Fibroblast of peridontal ligament (primary cell): ENCODE data around the gene PCP2.

ENCODE experiments used
- DNase-seq: peaks from one replicate; pipeline ENCODE4 v3.0.0-alpha.2; 2010; ENCODE audit errors: extremely low read depth

Gene PCP2

DNA sequence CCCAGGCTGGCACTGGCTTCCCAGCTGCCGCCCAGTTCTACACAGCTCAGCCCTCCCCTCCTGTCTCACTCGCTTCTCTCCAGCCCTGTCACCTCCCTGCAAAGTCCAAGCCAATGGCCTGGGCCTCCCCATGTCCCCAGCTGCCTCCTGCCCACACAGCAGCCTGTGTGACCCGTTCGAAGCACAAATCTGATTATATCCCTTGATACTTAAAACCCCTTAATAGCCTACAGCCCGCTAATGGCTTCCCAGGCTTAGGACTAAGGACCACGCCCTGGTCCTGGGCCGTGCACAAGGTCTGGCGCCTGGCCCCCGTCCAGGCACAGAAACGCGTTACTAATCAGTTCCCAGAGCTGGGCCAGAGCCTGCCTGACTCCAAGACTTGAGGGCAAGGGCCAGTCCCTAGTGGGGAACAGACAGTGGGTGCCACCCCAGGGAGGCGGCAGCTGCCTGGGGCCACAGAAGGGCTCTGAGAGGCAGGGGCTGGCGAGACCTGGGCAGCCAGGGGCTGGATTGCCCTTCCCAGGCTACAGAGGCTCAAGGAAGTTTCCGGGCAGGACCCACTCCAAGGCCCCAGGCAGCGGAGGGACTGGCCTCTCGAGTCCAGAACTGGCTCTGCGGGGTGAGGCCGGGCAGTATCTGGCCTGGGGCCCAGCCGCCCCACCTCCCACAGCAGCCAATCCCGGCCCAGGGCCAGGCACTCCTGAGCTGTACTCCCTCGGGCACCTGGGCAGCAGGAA lies 14.6 kb downstream of the PCP2 start:
- DNase-seq: no peak

DNA sequence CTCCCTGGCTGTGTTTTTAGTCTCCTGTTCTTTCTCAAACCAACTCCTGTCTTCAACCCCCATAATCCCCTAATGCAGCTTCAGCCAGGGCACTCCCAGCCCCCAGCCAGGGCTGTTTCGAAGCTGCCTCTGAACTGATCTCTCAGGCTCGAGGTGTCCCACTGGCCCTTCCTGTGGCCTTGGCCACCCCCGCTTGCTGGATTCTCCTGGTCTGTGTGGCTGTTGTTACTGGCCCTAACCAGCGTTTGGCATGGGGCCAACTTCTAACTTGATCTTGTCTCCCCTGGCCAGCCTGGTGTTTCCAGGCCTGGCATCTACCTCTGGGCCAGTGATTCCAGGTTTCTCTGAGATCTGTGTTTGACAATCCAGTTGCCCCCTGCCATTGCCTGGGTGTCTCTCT lies 15.2 kb downstream of the PCP2 start:
- no peak for DNase-seq

DNA sequence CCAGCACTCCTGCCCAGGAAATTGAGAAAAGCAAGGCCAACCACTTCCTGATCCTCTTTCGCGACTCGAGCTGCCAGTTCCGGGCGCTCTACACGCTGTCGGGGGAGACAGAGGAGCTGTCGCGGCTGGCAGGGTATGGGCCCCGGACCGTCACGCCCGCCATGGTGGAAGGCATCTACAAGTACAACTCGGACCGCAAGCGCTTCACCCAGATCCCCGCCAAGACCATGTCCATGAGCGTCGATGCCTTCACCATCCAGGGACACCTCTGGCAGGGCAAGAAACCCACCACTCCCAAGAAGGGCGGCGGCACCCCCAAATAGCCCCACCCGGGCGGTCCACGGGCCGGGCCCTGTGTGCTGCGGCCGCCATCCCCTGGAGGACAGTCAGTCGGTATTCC lies 15.8 kb downstream of the PCP2 start:
- no peak for DNase-seq

DNA sequence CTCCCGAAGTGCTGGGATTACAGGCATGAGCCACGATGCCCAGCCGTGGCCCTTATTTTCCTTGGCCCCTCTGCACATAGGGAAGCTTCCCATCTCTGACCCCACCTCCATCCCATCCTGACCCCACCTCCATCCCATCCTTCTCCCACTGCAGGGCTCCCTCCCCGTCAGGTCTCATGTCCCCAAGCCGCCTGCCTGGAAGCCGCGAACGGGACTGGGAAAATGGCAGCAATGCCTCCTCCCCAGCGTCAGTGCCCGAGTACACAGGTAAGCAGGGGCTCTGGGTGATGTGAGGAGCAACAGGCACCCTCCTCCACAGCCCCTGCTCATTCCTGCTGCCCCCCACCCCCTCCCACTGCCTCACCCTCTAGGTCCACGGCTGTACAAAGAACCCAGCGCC lies 16.3 kb downstream of the PCP2 start:
- DNase-seq: no peak

DNA sequence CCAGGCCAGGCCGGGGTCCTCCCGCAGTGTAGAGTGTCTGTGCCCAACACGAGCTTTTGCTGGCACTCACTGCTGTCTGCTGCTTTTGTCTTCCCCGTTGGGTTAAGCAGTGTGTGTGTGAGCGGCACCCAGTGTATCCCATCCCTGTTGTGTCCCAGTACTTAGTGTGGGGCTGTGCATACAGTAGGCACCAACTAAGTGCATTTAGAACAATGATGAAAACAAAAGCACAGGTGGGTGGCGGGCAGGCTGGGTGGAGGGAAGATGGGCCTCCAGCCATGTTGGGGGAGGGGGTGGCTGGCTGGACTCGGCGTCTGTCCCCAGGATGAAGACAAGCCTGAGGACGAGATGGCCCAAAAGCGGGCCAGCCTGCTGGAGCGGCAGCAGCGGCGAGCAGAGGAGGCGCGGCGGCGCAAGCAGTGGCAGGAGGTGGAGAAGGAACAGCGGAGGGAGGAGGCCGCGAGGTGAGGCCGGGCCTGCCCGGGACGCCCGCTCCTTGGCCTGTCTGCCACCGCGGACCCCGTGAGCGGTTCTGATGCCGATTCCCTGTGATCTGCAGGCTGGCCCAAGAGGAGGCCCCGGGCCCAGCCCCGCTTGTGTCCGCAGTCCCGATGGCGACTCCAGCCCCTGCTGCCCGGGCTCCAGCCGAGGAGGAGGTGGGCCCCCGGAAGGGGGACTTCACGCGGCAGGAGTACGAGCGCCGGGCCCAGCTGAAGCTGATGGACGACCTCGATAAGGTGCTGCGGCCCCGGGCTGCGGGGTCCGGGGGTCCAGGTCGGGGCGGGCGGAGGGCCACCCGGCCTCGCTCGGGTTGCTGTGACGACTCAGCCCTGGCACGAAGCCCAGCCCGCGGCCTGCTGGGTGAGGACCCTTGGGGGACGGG lies 18.4 kb downstream of the PCP2 start:
- no peak for DNase-seq

DNA sequence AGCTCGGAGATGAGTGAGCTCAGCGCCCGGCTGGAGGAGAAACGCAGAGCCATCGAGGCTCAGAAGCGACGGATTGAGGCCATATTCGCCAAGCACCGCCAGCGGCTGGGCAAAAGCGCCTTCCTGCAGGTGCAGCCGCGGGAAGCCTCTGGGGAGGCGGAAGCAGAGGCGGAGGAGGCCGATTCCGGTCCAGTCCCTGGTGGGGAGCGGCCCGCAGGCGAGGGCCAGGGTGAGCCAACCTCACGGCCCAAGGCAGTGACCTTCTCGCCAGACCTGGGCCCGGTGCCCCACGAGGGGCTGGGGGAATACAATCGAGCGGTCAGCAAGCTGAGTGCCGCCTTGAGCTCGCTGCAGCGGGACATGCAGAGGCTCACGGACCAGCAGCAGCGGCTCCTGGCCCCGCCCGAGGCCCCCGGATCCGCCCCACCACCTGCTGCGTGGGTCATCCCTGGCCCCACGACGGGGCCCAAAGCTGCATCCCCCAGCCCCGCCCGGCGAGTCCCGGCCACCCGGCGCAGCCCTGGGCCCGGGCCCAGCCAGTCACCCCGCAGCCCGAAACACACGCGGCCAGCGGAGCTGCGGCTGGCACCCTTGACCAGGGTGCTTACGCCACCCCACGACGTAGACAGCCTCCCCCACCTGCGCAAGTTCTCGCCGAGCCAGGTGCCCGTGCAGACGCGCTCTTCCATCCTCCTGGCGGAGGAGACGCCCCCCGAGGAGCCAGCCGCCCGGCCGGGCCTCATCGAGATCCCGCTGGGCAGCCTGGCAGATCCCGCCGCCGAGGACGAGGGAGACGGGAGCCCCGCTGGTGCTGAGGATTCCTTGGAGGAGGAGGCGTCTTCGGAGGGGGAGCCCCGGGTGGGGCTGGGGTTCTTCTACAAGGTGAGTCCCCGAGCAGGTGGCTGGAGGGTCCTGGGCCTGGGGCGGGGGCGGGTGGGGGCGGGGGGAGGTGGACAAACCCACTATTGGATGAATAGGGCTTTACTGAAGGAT lies 20.9 kb downstream of the PCP2 start:
- DNase-seq: no peak

DNA sequence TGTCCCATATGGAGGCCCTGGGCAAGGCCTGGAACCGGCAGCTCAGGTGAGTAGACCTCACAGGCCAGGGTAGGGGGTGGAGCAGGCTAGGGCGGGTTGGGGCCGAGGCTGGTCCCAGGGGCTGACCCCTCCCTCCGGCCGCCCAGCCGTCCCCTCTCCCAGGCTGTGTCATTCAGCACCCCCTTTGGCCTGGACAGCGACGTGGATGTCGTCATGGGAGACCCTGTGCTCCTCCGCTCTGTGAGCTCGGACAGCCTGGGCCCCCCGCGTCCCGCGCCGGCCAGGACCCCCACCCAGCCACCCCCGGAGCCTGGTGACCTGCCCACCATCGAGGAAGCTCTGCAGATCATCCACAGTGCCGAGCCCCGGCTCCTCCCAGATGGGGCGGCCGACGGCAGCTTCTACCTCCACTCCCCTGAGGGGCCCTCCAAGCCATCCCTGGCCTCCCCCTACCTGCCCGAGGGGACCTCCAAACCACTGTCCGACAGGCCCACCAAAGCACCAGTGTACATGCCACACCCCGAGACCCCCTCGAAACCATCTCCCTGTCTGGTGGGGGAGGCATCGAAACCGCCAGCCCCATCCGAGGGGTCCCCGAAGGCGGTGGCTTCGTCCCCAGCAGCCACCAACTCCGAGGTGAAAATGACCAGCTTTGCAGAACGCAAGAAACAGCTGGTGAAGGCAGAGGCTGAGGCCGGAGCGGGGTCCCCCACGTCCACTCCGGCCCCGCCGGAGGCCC lies 21.8 kb downstream of the PCP2 start:
- no peak for DNase-seq

DNA sequence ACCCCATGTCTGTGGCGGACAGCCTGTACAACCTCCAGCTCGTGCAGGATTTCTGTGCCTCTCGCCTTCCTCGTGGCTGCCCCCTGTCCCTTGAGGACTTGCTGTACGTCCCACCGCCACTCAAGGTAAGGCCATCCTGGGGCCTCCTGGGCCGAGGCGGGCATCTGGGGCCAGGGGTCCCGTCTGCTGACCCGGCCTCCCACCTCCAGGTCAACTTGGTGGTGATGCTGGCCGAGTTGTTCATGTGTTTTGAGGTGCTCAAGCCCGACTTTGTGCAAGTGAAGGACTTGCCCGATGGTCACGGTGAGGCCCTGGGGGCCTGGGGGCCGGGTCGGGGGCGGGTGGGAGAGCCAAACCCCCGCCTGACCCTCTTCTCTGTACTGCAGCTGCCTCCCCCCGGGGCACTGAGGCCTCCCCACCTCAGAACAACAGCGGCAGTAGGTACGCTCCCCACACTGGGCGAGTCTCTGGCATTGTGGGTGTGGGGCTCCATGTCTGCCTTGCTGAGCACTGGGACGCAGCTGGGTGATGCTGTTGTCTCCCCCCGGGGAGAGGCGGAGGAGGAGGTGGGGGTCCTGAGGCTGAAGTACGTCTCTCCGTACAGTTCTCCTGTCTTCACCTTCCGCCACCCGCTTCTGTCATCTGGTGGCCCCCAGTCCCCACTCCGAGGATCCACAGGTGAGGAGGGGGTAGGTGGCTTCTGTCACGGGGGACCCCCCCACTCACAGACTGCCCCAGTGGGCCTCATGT lies 22.9 kb downstream of the PCP2 start:
- no peak for DNase-seq

DNA sequence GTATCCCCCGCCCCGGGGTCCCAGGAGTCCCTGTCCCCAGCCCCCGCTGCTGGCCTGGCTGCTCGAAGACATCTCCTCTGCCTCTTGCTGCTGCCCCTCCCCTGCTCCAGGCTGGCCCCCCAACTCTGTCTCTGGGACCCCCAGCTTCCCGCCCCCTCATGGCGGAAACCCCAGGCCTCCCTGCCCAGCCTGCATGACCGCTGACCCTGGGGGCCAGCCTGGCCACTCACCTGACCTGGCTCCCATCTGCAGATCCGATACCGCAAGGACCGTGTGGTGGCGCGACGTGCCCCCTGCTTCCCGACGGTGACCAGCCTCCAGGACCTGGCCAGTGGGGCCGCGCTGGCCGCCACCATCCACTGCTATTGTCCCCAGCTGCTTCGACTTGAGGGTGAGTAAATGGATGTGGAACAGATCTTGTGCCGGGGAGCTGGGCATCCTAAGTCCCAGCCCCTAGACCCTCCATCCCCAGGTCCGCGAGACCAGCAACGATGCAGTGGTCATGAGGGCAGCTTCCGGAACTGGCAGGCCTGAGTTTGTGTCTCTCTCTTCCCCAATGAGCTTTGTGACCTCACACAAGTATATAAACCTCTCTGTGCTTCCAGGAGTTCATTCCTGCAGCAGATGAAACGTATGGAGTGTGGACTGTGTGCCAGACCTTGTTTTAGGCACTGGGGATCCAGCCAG lies 25.5 kb downstream of the PCP2 start:
- DNase-seq: no peak

DNA sequence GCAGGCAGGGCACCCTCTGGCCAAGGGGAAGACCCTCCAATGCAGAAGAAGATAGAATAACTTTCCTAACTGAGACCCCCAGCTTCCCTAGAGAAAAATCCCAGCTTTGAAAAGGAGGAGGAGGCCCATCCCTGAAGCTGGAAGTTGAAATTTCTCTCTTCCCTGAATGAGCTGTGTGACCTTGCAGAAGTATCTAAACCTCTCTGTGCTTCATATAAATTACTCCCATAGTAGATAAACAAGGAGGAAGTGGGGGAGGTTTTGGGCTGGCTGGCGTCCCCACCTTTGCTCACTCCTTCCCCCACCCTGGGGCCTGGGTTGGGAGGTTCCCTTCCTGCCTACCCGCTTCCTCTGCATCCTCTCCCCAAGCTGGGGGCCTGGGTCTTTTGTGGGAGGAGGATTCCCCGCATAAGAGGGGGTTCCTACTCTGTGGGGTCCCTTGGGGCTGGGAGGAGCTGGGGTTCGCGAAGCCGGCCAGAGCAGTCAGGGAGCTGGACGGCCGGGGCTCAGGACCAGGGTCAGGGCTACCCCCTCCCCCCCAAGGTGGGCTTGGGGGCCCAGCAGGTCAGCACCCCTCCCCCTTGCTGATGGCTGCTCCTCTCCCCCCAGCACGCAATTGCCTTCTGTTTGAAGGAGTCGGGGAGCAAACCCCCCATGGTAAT lies 26.2 kb downstream of the PCP2 start:
- no peak for DNase-seq

DNA sequence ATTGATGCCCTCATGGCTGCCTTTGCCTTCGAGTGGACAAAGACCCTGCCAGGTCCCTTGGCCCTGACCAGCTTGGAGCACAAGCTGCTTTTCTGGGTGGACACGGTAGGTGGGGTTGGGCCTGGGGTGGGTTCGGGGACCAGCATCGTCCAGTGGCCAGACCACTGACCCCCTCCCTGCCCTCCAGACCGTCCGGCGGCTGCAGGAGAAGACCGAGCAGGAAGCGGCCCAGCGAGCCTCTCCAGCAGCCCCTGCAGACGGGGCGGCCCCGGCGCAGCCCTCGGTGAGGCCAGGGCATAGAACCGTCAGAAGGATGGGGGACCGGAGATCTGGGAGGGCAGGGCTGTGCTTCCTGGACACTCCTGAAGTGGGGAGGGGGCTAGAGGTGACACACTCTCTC lies 27.2 kb downstream of the PCP2 start:
- no peak for DNase-seq

DNA sequence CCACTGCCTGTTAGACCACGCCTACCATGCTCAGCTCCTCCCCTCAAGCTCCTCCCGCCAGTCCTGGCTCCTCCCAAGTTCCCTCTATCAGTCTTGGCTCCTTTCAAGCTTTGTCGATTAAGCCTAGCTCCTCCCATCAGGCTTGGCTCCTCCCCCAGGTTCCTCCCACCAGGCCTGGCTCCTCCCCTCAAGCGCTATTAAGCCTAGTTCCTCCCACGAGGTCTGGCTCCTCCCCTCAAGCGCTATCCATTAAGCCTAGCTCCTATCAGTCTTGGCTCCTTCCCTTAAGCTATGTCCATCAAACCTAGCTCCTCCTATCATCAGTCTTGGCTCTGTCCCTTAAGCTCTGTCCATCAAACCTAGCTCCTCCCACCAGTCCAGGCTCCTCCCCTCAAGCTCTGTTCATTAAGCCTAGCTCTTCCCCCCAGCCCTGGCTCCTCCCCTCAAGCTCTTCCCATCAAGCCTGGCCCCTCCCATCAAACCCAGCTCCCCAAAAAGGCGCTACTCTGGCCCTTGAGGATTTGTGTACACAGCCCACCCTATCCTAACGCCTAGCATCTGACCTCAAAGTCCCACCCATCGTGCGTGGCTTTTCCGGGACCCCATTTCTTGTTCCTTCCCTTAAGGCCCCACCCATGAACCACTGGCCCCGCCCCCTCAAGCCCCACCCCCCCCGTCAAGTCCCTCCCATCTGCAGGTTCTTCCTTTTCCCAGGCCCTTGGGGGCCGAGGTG lies 27.9 kb downstream of the PCP2 start:
- no peak for DNase-seq

DNA sequence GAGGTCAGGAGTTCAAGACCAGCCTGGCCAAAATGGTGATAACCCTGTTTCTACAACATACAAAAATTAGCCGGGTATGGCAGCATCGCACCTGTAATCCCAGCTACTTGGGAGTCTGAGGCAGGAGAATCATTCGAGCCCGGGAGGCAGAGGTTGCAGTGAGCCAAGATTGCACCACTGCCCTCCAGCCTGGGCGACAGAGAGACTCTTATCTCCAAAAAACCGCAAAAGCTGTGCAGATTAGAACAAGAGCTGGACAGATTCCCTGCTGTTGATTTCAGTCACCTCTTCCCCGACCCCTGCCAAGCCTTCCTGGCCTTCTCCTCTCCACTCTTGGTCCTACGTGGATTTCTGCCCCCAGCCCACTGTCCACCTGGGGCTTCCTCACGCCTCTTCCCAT lies 29.6 kb downstream of the PCP2 start:
- DNase-seq: no peak

DNA sequence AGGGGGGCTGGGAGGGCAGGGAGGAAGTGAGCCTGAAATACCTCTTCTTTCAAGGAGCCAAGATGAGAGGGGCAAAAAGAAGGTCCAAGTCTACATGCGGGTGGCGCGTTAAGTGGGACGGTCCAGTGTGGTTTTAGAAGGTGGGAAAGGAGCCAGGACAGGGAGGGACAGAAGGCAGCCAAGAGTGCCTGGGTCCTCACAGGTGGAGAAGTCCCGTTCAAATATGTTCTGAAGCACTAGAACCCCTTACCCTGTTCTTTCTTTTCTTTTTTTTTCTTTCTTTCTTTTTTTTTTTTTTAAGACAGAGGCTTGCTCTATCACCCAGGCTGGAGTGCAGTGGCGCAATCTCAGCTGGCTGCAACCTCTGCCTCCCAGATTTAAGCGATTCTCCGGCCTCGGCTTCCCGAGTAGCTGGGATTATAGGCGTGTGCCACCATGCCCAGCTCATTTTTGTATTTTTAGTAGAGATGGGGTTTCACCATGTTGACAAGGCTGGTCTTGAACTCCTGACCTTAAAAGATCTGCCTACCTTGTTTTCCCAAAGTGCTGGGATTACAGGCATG lies 30.5 kb downstream of the PCP2 start:
- DNase-seq: no peak

DNA sequence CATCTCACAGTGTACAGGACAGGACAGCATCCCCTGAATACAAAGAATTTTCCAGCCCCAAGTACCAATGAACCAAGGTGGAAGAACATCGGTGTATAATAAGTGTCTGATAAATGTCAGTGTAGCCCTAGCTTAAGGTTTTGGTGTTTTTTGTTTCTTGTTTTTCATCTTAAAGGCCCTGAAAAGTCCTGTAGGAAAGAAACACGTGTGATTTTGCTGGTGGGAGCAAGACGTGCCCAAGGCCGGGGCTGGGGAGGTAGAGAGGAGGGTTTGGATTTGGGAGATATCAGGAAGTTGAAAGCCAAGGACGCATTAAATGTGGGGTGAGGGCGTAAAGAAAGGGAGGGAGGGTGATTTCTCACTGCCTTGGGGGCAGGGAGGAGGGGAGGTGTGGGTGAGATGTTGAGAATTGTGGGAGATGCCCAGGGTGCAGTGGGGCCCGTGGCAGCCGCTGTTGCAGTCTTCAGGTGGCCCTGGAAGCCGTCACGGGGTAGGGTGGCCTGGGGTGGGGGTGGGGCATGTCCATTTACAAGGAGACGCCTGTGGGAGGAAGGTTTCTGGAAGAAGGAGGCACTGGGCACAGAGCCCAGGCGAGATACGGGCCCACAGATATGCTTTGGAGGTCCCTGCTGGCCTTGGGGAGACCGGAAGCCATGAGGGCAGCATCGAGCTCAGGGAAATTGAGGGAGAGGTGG lies 31.1 kb downstream of the PCP2 start:
- no peak for DNase-seq

DNA sequence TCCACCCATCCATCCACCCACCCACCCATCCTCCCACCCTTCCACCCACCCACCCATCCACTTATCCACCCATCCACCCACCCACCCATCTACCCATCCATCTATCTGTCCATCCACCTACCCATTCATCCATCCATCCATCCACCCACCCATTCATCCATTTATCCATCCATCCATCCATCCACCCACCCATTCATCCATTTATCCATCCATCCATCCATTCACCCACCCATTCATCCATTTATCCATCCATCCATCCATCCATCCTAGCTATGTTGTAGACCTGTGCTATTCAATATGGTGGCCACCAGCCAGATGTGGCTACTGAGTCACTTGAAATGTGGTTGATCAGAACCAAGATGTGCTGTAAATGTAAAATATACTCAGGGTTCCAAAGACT lies 32.8 kb downstream of the PCP2 start:
- DNase-seq: no peak

DNA sequence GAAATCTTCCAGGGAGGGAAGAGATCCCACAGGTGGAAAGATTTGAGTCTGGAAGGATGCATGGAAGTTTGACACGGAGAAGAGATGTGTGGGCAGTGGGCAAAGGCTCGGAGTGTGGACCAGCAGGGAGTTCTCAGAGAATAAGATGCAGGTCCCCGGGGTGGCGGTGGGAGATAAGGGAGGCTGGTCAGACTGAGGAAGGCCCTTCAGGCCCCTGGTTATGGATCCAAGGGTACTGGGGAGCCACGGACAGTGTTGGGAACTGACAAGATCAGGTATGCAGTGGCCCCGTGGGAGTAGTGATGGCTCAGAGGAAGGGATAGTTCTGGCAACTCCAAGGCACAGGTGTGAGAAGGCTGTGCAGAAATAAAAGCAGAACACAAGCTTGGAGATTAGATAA lies 35.3 kb downstream of the PCP2 start:
- no peak for DNase-seq

DNA sequence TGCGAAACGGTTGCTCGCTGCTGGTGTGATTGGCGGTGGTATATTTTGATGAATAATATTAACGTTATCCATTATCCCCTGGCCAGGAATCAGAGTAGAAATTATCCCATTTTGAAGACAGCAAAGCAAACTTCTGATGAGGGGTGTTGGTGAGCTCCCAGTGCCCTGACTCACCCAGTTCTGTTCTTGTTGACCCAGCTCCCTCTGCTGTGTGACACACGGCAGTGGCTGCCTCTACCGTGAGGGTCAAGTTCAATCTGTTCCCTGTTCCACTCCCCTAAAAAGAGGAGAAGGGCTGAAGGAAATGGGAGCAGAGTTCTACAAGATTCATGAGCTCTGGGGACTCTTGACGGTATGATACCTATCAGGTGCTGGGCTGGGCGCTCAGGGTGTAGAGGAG lies 35.8 kb downstream of the PCP2 start:
- DNase-seq: no peak
